Osteocyte (in vitro differentiated cells): ENCODE measurements around the gene VPS8. TPM values are rescaled to one million over a fixed set of nuclear protein-coding genes. Genes with fewer than 3 reads are reported as not detected.

Source experiments
- DNase-seq: peaks from one replicate; pipeline ENCODE4 v3.0.0; 2021; ENCODE audit warnings: mixed read lengths; ENCODE audit not compliant: unreplicated experiment; ENCODE audit errors: extremely low spot score
- H3K27ac Mint-ChIP-seq: one replicate; pipeline ENCODE4 v1.8.0; 2021; ENCODE audit warnings: mild to moderate bottlenecking, mixed read lengths; ENCODE audit not compliant: unreplicated experiment
- H3K27me3 Mint-ChIP-seq: one replicate; pipeline ENCODE4 v1.8.0; 2021; ENCODE audit warnings: mixed read lengths; ENCODE audit not compliant: unreplicated experiment
- H3K36me3 Mint-ChIP-seq: one replicate; pipeline ENCODE4 v1.8.0; 2021; ENCODE audit warnings: mixed read lengths; ENCODE audit not compliant: unreplicated experiment
- H3K4me1 Mint-ChIP-seq: one replicate; pipeline ENCODE4 v1.8.0; 2021; ENCODE audit warnings: mixed read lengths; ENCODE audit not compliant: unreplicated experiment
- H3K4me3 Mint-ChIP-seq: one replicate; pipeline ENCODE4 v1.8.0; 2021; ENCODE audit warnings: mild to moderate bottlenecking, moderate library complexity, mixed read lengths; ENCODE audit not compliant: unreplicated experiment
- H3K9me3 Mint-ChIP-seq: one replicate; pipeline ENCODE4 v1.8.0; 2021; ENCODE audit warnings: mixed read lengths; ENCODE audit not compliant: unreplicated experiment
- CTCF ChIP-seq: fragments of 200-600 bp; sonication (generic); IDR thresholded peaks from 2 replicates; pipeline ENCODE4 v1.5.0; 2021; ENCODE audit warnings: antibody characterized with exemption, mild to moderate bottlenecking, moderate library complexity
- total RNA-seq: library from RNA; stranded (reverse); gene quantifications from 2 replicates; pipeline ENCODE4 v1.2.1, GENCODE V29; 2021

The VPS8 gene
- total RNA-seq, 1 donor from 2014 or later: 53.5 TPM

- no peak for TF ChIP-seq CTCF
- Mint-ChIP-seq H3K4me3 (no peak overlapping the region), H3K27ac (no peak overlapping the region), H3K27me3 (no peaks in the 10 kb centered on the region), H3K9me3 (no peaks in the 10 kb centered on the region), H3K4me1 (no peaks in the 10 kb centered on the region), H3K36me3 (peaks cover 34% of the 10 kb centered on the region)
- no peak for DNase-seq
Measured at GRCh38 chr3:184919651-184920050, 107.7 kb downstream of the VPS8 start.

GRCh38 chr3:184924547-184924946 lies 112.6 kb downstream of the VPS8 start:
- H3K27me3 Mint-ChIP-seq: no peaks in the 10 kb centered on the region
- H3K4me1 Mint-ChIP-seq: no peaks in the 10 kb centered on the region
- no peak for TF ChIP-seq CTCF
- peaks cover 25% of the 10 kb centered on the region for H3K36me3 Mint-ChIP-seq
- no peak overlapping the region for H3K27ac Mint-ChIP-seq
- no peaks in the 10 kb centered on the region for H3K9me3 Mint-ChIP-seq
- H3K4me3 Mint-ChIP-seq: no peak overlapping the region
- DNase-seq: no peak

GRCh38 chr3:184927796-184928315 lies 115.9 kb downstream of the VPS8 start:
- Mint-ChIP-seq H3K27ac (no peak overlapping the region), H3K4me3 (no peak overlapping the region), H3K36me3 (peaks cover 33% of the 10 kb centered on the region), H3K9me3 (no peaks in the 10 kb centered on the region), H3K27me3 (no peaks in the 10 kb centered on the region), H3K4me1 (no peaks in the 10 kb centered on the region)
- no peak for TF ChIP-seq CTCF
- no peak for DNase-seq

- Mint-ChIP-seq H3K4me3 (no peak overlapping the region), H3K9me3 (no peaks in the 10 kb centered on the region), H3K36me3 (peaks cover 33% of the 10 kb centered on the region), H3K27me3 (no peaks in the 10 kb centered on the region), H3K27ac (no peak overlapping the region), H3K4me1 (no peaks in the 10 kb centered on the region)
- no peak for DNase-seq
- TF ChIP-seq CTCF: no peak
Measured at GRCh38 chr3:184932777-184933176, 120.8 kb downstream of the VPS8 start.

- Mint-ChIP-seq H3K27ac (no peak overlapping the region), H3K4me1 (no peaks in the 10 kb centered on the region), H3K4me3 (no peak overlapping the region), H3K27me3 (no peaks in the 10 kb centered on the region), H3K9me3 (no peaks in the 10 kb centered on the region), H3K36me3 (peaks cover 31% of the 10 kb centered on the region)
- no peak for DNase-seq
- no peak for TF ChIP-seq CTCF
Measured at GRCh38 chr3:184937611-184938010, 125.6 kb downstream of the VPS8 start.
